Panc1 (cell line): ENCODE data around the gene ITFG1. TPM values are rescaled to one million over a fixed set of nuclear protein-coding genes. Genes with fewer than 3 reads are reported as not detected.

Source experiments
- ATAC-seq: fragments of 200-7000 bp; cut with Tn5 transposase; 2 replicates; pipeline ENCODE4 v1.9.1; 2020; ENCODE audit warnings: mild to moderate bottlenecking, moderate library complexity
- BruUV-seq: library from RNA; stranded (reverse); fragments of 400-500 nt; replicated peaks from 2 replicates; lab custom pipeline; 2021; lab: Mats Ljungman, UMichigan
- CTCF ChIA-PET: fragments of 300-600 bp; sonication (Branson Sonifier 250); formaldehyde crosslinking; loops from one replicate; lab custom pipeline; 2022; ENCODE audit warnings: antibody characterized with exemption; lab: Charles Lee
- POLR2A ChIA-PET: fragments of 300-600 bp; sonication (Branson Sonifier 250); formaldehyde crosslinking; loops from one replicate; lab custom pipeline; 2022; ENCODE audit warnings: antibody characterized with exemption; lab: Charles Lee
- DNase-seq: peaks from one replicate; pipeline ENCODE4 v3.0.0-alpha.2; 2010; ENCODE audit warnings: low read depth, low spot score
- H3K27ac ChIP-seq: 2 replicates; pipeline ENCODE4 v1.5.1; 2011; ENCODE audit warnings: mild to moderate bottlenecking, low read length, inconsistent platforms
- H3K27me3 ChIP-seq: fragments of 200-500 bp; sonication (Bioruptor generic); 2 replicates; pipeline ENCODE4 v1.6.0; 2014; ENCODE audit warnings: low read length, inconsistent platforms; ENCODE audit not compliant: control insufficient read depth, insufficient read depth
- H3K36me3 ChIP-seq: fragments of 200-500 bp; sonication (Bioruptor generic); 2 replicates; pipeline ENCODE4 v1.5.1; 2014; ENCODE audit warnings: inconsistent platforms, mild to moderate bottlenecking, low read length, moderate library complexity; ENCODE audit not compliant: control insufficient read depth, insufficient read depth
- H3K4me1 ChIP-seq: 2 replicates; pipeline ENCODE4 v1.5.1; 2011; ENCODE audit warnings: inconsistent platforms, mild to moderate bottlenecking, low read length, moderate library complexity; ENCODE audit not compliant: control insufficient read depth, insufficient read depth
- H3K4me3 ChIP-seq, 2 experiments: 2 replicates each; pipeline ENCODE4 v1.5.1; 2011 to 2012; ENCODE audit warnings: low read depth in 2 of 2, low read length in 2 of 2, mild to moderate bottlenecking in 2 of 2, inconsistent platforms in 1 of 2, moderate library complexity in 1 of 2
- H3K9me3 ChIP-seq: fragments of 200-500 bp; sonication (Bioruptor generic); 2 replicates; pipeline ENCODE4 v1.5.1; 2014; ENCODE audit warnings: low read depth, mild to moderate bottlenecking, inconsistent platforms, low read length, moderate library complexity; ENCODE audit not compliant: control insufficient read depth, insufficient read depth
- CTCF ChIP-seq: fragments of 450-650 bp; IDR thresholded peaks from 2 replicates; pipeline ENCODE4 v1.5.1; 2017; ENCODE audit warnings: mild to moderate bottlenecking
- POLR2AphosphoS5 ChIP-seq: IDR thresholded peaks from 2 replicates; pipeline ENCODE4 v1.6.1; 2012; ENCODE audit warnings: mild to moderate bottlenecking, low read depth, low read length, moderate library complexity
- REST ChIP-seq, 2 experiments: IDR thresholded peaks; 2 replicates each; pipeline ENCODE4 v1.6.1; 2011 to 2012; ENCODE audit warnings: low read depth in 2 of 2, control low read depth in 1 of 2, low read length in 1 of 2, mild to moderate bottlenecking in 1 of 2, moderate library complexity in 1 of 2; ENCODE audit not compliant: insufficient read depth in 1 of 2
- SIN3A ChIP-seq: IDR thresholded peaks from 2 replicates; pipeline ENCODE4 v1.6.1; 2012; ENCODE audit warnings: low read depth, mild to moderate bottlenecking, low read length, moderate library complexity, borderline replicate concordance; ENCODE audit not compliant: insufficient read depth
- TCF7L2 ChIP-seq: IDR thresholded peaks from 2 replicates; pipeline ENCODE4 v1.6.1; 2011; ENCODE audit warnings: mild to moderate bottlenecking, low read depth, low read length, inconsistent platforms
- in situ Hi-C: cut with HindIII; loops from 2 replicates; pipeline ENCODE4 v1.10.0; 2016; ENCODE audit warnings: low sequenced_read_pairs, low pct_unique_long_range_greater_than_20kb
- intact Hi-C: fragments of 100-400 bp; cut with micrococcal nuclease; formaldehyde crosslinking; loops from one replicate; pipeline ENCODE4 v1.10.0; 2022; ENCODE audit not compliant: unreplicated experiment
- total RNA-seq: library from RNA; stranded (reverse); gene quantifications from one replicate; pipeline ENCODE4 v1.2.1, GENCODE V29; 2021; ENCODE audit not compliant: unreplicated experiment

ITFG1 gene
- total RNA-seq, 1 experiment from 2014 or later, result 26.5 TPM

- Histone ChIP-seq H3K9me3 (no peaks in the 10 kb centered on the region), H3K4me1 (no peaks in the 10 kb centered on the region), H3K36me3 (no peaks in the 10 kb centered on the region), H3K27ac (no peak overlapping the region), H3K27me3 (no peaks in the 10 kb centered on the region), H3K4me3 (no peak overlapping the region)
- in situ Hi-C loops (no loop called here), intact Hi-C loops (no loop called here)
- CTCF ChIA-PET, result no interaction called here
- DNase-seq, result no peak
- BruUV-seq, result no TSS peak
- POLR2A ChIA-PET, result no interaction called here
- TF ChIP-seq SIN3A, result no peak
- ATAC-seq, result no peak
Measured at GRCh38 chr16:47395733-47396498, 64.9 kb downstream of the ITFG1 start.

- H3K27me3 ChIP-seq, result no peaks in the 10 kb centered on the region
- no peak for TF ChIP-seq TCF7L2
- TF ChIP-seq POLR2AphosphoS5, result no peak
- TF ChIP-seq CTCF, result no peak
- TF ChIP-seq SIN3A, result no peak
- no peak for TF ChIP-seq REST (IDR thresholded peaks at IDR 0.05; ENCODE audit: insufficient read depth in 1 of 2, low read depth in 2 of 2, low read length in 1 of 2)
- H3K4me1 ChIP-seq, result no peaks in the 10 kb centered on the region
- no peak overlapping the region for H3K27ac ChIP-seq
- DNase-seq (no peak), ATAC-seq (no peak)
- in situ Hi-C loops, result no loop called here
- no peak overlapping the region for H3K4me3 ChIP-seq
- POLR2A ChIA-PET, result no interaction called here
- no TSS peak for BruUV-seq
- no peaks in the 10 kb centered on the region for H3K9me3 ChIP-seq
- intact Hi-C loops, result no loop called here
- H3K36me3 ChIP-seq, result no peaks in the 10 kb centered on the region
- CTCF ChIA-PET, result no interaction called here
Measured at GRCh38 chr16:47392081-47392480, 68.8 kb downstream of the ITFG1 start.

- no peaks in the 10 kb centered on the region for H3K9me3 ChIP-seq
- no peaks in the 10 kb centered on the region for H3K27me3 ChIP-seq
- intact Hi-C loops (no loop called here), in situ Hi-C loops (no loop called here)
- TF ChIP-seq TCF7L2, result no peak
- H3K4me3 ChIP-seq, result no peak overlapping the region
- CTCF ChIA-PET, result no interaction called here
- H3K27ac ChIP-seq, result no peak overlapping the region
- H3K36me3 ChIP-seq, result no peaks in the 10 kb centered on the region
- DNase-seq, result no peak
- POLR2A ChIA-PET, result no interaction called here
- no peaks in the 10 kb centered on the region for H3K4me1 ChIP-seq
- no TSS peak for BruUV-seq
- ATAC-seq, result no peak
Measured at GRCh38 chr16:47388705-47389104, 72.2 kb downstream of the ITFG1 start.
